Amygdala (tissue), 56 donors: ENCODE measurements around the gene UTS2R.

Experiments
- DNase-seq, 56 donors: peaks; one replicate each; lab custom pipeline; 2025; lab: John Stamatoyannopoulos, UW

The UTS2R gene

DNA sequence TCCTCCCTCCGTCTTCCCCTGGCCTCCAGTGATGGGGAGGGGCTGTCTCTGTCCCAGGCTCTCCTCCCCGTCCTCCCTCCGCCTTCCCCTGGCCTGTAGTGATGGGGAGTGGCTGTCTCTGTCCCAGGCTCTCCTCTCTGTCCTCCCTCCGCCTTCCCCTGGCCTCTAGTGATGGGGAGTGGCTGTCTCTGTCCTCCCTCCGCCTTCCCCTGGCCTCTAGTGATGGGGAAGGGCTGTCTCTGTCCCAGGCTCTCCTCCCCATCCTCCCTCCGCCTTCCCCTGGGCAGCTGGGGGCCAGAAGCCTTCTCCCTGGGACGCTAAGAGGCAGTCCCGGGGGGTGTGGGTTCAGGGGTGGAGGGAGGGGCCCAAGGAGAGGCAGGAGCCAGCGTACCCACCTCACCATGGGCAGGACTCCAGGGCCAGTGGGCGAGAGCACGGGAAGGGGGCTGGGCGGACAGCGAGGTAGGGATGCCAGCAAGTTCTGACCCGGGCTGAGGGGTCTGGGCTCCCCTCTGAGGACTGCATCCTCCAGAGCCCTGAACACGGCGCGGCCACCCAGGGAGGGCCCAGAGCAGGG lies 14.8 kb downstream of the UTS2R start:
- no peak for DNase-seq

- DNase-seq: no peak
Observed at GRCh38 chr17:82386881-82387704, 15.5 kb downstream of the UTS2R start.

DNA sequence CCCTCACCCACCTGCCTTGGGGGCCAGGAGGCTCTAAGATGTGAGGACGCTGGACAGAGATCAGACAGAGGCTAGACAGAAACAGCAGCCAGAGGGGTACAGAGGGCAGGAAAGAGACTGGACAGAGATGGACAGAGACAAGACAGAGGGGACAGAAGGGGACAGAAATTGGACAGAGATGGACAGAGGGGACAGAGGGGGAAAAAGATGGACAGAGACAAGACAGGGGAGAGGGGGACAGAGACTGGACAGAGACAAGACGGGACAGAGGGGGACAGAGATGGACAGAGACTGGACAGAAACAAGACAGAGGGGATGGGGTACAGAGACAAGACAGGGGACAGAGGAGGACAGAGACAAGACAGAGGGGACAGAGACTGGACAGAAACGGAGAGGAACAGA lies 16.1 kb downstream of the UTS2R start:
- DNase-seq: no peak

DNA sequence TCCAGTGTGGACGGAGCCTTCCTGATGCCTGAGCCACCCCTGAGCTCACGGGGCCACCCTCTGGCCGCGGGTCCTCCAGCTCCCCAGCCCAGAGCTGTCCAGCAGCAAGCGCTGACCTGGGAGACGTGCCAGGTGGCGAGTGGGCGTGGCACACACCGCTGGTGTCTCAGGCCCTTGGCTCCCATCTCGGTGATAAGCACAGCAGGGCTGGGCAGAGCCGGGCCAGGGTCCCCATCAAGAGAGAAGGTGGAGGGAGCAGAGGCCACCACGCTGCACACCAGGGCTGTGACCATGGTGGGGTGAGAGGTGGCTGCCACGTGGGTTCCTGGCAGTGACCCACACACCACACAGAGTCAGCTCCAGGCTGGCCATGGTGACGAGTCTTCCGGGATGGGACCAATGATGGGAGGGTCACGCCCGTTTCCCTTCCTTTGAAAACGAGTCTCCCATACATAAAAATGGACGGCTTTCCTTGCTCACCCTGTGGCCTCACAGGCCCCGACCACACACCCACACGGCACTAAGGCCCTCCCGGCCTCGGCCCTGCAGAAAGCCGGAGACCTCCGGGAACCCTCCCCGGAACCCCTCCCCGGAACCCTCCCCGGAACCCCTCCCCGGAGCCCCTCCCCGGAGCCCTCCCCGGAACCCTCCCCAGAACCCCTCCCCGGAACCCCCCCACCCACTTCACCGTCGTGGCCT lies 16.8 kb downstream of the UTS2R start:
- no peak for DNase-seq

DNA sequence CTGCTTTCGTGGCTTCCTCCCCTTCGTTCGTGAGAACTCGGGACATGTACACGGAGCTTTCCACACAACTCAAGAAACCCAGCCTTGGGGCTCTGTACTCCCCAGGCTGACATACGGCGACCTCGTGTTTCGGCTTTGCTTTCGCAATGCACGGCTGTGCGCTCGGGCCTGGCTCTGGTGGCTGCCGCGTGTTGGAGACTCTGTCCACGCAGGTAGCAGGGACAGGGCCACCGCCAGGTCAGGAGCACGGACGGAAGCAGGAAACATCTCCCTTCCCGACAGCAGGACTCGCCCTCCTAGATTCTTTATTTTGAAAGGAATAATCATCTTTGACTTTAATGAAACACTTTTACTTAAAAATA lies 17.3 kb downstream of the UTS2R start:
- DNase-seq: no peak

DNA sequence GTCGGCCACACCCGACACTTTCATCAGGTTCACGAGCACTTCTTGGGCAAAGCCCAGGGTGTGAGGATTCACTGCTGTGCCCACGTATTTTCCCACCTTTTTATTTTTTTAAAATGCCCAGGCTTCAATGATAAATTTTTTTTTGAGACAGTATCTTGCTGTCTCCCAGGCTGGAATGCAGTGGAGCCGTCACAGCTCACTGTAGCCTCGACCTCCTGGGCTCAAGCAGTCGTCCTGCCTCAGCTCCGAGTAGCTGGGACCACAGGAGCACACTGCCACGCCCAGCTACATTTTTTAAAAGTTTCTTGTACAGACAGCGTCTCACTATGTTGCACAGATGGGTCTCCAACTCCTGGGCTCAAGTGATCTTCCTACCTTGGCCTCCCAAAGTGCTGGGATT lies 17.8 kb downstream of the UTS2R start:
- no peak for DNase-seq

DNA sequence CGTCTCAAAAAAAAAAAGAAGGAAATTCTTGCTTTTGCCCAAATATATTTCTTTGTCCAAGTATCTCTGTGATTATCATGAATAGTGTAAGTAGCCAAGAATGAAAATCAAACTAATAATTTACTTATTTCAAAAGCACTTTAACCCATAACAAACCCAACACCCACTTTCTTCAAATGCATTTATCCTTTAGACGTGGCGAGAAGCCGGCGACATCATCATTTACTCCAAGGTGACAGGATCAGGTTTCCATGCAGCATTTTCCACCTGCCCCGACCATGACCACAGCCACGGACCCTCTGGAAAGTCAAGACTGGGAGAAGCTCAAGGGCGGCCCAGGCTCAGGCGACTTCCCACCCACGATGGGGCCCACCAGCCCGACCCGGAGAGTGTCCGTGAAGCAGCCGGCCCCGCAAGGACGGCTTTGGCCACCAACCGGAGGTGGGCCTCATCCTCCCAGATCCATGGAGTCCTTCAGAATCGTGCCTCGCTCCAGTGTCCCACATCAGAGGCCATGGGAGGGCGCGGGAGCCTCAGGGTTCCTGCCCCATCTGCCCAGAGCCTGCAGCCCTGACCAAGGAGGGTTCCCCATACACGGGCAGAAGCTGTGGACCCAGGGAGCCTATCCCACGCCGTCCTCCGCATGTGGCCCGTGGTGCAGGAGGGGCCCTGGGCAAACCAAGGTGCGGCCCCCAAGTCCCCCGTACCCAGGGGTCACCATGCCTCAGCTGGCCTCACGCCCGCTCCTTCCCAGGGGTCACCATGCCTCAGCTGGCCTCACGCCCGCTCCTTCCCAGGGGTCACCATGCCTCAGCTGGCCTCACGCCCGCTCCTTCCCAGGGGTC lies 18.7 kb downstream of the UTS2R start:
- no peak for DNase-seq

DNA sequence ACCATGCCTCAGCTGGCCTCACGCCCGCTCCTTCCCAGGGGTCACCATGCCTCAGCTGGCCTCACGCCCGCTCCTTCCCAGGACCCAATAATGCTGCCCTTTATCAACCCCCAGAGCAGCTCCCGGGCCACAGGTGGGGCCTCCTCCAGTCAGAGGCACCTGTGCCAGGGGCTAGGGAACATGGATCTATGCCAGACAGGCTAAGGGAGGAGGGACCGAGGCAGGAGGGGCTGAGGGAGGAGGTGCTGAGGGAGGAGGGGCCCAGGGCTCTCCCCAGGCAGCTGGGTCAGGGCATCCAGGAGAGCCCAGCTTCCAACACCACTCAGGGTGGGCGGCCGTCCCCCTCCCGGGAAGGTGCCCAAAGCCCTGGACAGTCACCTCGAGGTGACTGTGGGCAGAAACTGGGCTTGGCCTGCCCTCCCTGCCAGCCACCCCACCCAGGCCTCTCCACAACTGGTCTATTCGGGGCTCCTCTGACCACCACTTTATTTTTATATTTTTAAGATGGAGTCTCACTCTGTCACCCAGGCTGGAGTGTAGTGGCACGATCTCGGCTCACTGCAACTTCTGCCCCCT lies 19.4 kb downstream of the UTS2R start:
- no peak for DNase-seq

DNA sequence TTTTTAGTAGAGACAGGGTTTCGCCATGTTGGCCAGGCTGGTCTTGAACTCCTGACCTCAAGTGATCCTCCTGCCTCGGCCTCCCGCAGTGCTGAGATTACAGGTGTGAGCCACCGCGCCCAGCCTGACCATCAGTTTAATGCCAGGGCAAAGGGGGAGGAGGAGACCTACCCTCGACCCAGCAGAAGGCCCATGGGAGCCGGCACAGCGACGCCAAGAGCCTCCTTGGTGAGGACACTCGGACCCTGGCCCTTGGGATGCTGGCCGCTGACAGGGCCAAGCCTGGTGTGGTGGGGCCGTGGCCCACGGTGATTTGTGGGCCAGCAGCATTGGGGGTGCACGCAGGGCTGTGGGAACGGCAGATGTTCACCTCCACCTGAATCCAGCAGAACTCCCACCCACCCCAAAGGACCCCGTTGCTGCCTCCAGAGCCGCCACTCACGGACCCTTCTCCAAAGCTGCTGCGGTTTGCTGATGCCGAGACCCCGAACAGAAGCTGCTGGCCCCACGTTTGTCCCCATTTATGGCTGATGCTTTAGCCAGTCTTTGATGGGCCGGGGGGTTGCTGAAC lies 20.0 kb downstream of the UTS2R start:
- no peak for DNase-seq

DNA sequence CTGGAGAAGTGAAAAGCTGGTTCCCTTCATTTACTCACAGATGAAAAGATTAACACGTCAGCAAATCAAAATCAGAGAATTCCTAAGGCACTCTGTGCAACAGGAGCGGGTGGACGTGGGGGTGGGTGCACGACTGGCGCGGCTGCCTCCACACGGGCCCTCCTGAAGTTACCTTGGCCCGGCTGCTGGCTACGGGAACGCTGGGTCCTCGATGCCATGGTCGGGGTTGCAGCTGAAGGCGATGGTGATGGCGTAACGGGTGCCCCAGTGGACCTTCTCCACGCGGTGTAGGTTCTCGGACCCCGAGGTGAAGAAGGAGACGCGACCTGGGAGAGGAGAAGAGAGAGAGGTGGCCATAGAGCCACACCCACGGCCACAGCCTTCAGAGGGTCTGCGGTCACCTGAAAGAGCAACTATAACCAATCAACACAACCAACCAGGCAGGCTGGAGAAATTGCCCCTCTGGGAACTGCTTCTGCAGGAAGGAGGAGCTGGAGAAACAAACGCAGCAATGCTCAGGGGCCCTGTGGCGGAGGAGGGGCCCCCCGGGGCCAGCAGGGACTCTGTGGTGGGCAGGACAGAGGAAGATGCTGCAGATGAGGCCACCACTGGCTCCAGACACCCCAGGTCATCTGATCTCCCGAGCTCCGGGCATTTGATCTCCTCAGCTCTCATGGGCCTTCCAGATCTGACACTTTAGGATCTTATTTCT lies 20.8 kb downstream of the UTS2R start:
- DNase-seq: no peak

DNA sequence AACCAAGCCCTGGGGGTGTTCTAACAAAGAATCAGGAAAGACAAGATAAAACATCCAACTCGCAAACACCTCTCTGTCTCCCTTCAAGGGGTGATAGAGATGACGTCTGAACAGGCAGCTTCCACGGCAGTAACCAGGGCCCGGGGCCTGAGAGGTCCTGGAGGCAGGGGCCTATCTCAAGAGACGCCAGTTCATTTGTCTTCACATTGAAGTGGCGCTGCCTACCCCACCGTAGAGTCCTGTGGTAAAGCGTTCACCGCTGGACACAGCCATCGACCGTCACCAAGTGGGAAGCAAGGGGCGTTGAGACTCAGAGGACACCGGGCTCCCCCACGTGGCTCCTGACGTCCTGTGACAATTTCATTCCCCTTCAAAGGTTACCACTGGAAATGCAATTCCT lies 21.4 kb downstream of the UTS2R start:
- DNase-seq: no peak

- DNase-seq: no peak
Observed at GRCh38 chr17:82394278-82394677, 22.7 kb downstream of the UTS2R start.

DNA sequence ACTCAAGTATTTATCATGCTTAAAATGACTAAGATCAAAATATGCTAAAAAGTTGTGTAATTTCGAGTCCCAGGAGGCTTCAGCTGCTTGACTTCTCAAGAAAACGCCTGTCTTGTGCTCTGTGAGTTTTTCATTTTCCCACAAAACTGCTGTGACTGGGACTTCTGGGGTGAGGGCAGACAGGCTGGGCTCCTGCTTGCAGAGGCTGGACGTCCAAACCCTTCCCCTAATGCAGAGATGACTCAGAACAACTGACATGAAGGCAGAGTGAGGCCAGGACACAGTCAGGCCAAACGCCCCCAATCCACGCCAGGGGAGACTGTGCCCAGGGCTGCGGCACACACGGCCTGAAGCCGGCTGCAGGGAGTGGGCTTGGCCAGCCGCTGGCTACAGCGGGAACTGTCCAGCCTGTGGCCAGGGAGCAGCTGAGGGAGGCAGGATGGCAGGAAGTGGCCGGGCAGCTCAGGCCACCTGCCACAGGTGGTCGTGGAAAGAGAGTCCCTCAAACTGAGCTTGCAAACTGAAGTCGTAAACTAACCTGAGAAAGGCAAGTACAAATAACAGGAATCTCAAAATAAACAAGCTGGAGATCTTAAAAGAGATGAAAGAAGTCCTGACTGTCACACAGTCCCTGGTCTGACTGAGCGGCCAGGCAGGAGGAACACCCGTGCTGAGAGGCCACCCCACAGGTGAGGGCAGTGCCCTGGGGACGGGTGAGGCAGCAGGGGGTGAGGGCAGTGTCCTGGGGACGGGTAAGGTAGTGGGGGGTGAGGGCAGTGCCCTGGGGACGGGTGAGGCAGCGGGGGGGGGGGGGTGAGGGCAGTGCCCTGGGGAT lies 25.3 kb downstream of the UTS2R start:
- DNase-seq: no peak

DNA sequence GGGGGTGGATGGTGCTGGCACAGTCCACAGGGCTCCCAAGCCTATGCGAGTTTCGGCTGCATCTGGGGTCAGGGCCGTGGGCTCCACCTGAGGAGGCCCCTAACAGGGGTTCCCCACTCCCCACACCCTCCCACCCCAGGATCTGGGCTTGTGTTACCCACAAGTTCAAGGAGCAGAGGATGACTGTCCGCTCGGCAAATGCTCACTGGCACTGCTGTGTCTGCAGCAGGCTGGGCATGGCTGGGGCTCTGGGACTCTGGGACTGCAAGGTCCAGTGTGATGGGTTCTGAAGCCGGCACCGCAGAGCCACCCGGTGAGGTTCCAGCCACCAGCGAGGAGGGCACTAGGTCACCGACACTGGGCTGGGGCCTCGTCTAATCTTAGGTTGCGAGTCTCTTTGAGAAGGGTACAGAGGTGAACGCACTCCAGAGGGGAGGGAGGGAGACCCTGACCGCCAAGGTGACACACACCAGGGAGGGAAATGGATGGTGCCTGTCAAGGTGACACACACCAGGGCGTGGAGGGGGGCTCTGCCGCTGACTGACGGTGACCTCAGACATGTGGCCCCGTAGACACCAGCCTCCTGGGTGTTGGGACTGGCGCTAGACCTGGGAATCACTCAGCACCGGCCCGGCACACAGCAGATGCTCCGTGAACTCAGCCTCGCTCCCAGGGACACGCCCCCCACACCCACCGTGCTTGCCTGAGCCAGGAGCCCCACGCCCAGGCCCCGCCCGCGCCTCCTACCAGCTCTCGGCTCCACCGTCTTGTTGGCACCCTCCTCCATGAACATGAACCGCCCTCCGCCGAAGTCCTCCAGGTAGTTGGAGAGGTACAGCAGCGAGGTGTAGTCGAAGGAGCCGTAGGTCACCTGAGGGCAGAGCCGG lies 26.1 kb downstream of the UTS2R start:
- no peak for DNase-seq

DNA sequence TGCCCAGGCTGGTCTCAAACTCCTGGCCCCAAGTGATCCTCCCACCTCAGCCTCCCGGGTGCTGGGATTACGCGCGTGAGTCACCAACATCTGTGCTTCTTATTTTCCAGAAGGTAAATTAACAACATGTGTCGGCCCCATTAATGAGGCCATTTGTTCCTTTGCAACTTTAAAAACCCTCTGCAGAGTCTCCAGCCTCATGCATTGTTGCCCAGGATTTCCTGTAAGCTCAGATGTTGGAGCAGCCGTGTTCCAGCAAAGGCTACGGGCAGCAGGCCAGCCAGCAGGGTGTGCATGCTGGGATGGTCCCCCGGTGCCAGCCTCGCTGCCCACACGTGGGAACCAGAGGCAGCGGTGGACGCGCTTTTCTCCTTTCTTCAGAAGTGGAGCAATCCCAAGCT lies 27.5 kb downstream of the UTS2R start:
- DNase-seq: peak in 26 of 56 donors; percentile 11 to 55 (median 36)

- no peak for DNase-seq
Observed at GRCh38 chr17:82399601-82400101, 28.1 kb downstream of the UTS2R start.

GRCh38 chr17:82400206-82400605 lies 28.6 kb downstream of the UTS2R start:
- no peak for DNase-seq
